Pancreas (tissue), 10 donors: ENCODE results near the gene SSTR5. TPM values are rescaled to one million over a fixed set of nuclear protein-coding genes. Genes with fewer than 3 reads are reported as not detected.
"Not testable (repeated sequence)": the region's sequence is repeated elsewhere in the genome, so short reads cannot be mapped to it uniquely, and the experiment has no call there.

Experiments
- ATAC-seq, 4 donors: fragments of 200-7000 bp; cut with Tn5 transposase; one replicate each; pipeline versions ENCODE4 v1.8.0 to v1.9.1; 2020; ENCODE audit warnings: mild to moderate bottlenecking in 4 of 4, moderate library complexity in 4 of 4
- DNase-seq, 6 donors: peaks; one replicate each; pipeline ENCODE4 v3.0.0-alpha.2; 2020
- FAIRE-seq: peaks from 2 replicates; lab custom pipeline; 2012; peaks lifted over from hg19 to GRCh38; lab: Jason Lieb, UNC
- H3K27ac ChIP-seq, 4 donors: fragments of 200-600 bp; sonication (generic); 1 replicate in 3 of 4; 2 replicates in 1 of 4; pipeline versions ENCODE4 v1.5.0 to v1.8.0; 2020
- H3K27me3 ChIP-seq, 4 donors: fragments of 200-600 bp; one replicate each; pipeline ENCODE4 v1.8.0; 2021
- H3K36me3 ChIP-seq, 3 donors: fragments of 200-600 bp; sonication (generic) in 1 of 3; one replicate each; pipeline versions ENCODE4 v1.5.0 to v1.8.0; 2020 to 2021
- H3K4me1 ChIP-seq, 3 donors: fragments of 200-600 bp; one replicate each; pipeline ENCODE4 v1.8.0; 2021
- H3K4me3 ChIP-seq, 4 donors: fragments of 200-600 bp; sonication (generic) in 2 of 4; one replicate each; pipeline versions ENCODE4 v1.5.0 to v1.8.0; 2020 to 2021
- H3K9me3 ChIP-seq, 4 donors: fragments of 200-600 bp; one replicate each; pipeline ENCODE4 v1.8.0; 2021
- CTCF ChIP-seq, 4 donors: fragments of 200-600 bp; sonication (generic) in 3 of 4; IDR thresholded peaks; one replicate each; pipeline versions ENCODE4 v1.5.0 to v1.8.0; 2021; ENCODE audit warnings: antibody characterized with exemption in 4 of 4
- WGBS, 2 donors: extraction: QIAGEN DNeasy Blood & Tissue Kit; methylation state at CpG; one replicate each; pipeline ENCODE4 v1.1.7; 2013; 5-methylcytosine and 5-hydroxymethylcytosine counted together
- intact Hi-C, 3 donors: fragments of 100-400 bp; cut with DNase I; formaldehyde crosslinking; loops; one replicate each; pipeline versions ENCODE4 v1.11.1 to v1.14.2; 2022
- polyA plus RNA-seq, 2 donors: library from polyadenylated mRNA; stranded (reverse); fragments of 200-250 nt; gene quantifications; one replicate each; pipeline ENCODE4 v1.2.3, GENCODE V29; 2013
- total RNA-seq, 6 donors: library from RNA; stranded (reverse); fragmentation: NEBNext Ultra II Directional in 4 of 6; extraction: Animal tissue kit (Norgen Biotek cat#: 25700) in 4 of 6; gene quantifications; one replicate each; pipeline versions ENCODE4 v1.2.1 to v1.2.4, GENCODE V29; 2021 to 2023
- donor health status: healthy with polysubstance abuse.
- donor health status: DM: no; HTN: no; CAD: no; lungs with moderate emphysema.
- donor health status: DM: no; HTN: no; CAD: no.
- donor health status: control.
- donor health status: control.
- donor health status: Bipolar disorder and iron deficiency.
- donor health status: DM: yes; HTN: yes; CAD: no.
- donor health status: DM: no; HTN: no; CAD: no.
- donor health status: DM: no; HTN: no; CAD: no.
- donor health status: DM: yes; HTN: yes; CAD: no.

The SSTR5 gene
- total and polyA plus RNA-seq, 8 donors, result 0.12 to 1.2 (median 0.32) TPM; not detected in 1

GRCh38 chr16:1081734-1082265 is 9.3 kb downstream of the SSTR5 start:
- intact Hi-C loops, result no loop called here
- no peak for DNase-seq
- Histone ChIP-seq H3K4me3 (no peak overlapping the region), H3K27ac (no peak overlapping the region), H3K9me3 (no peaks in the 10 kb centered on the region), H3K36me3 (no peaks in the 10 kb centered on the region), H3K4me1 (peaks cover 4 to 9% (median 8%) of the 10 kb centered on the region in 3 donors), H3K27me3 (peaks cover 0 to 34% (median 5%) of the 10 kb centered on the region in 4 donors)
- no peak for TF ChIP-seq CTCF (IDR thresholded peaks at IDR 0.05)
- no peak for ATAC-seq
- WGBS, 2 donors, result 14 to 23% methylated on average over 22 of the region's 22 CpGs
- no peak for FAIRE-seq

- no peaks in the 10 kb centered on the region for H3K36me3 ChIP-seq
- H3K4me3 ChIP-seq, result no peak overlapping the region
- peaks cover 4 to 9% (median 8%) of the 10 kb centered on the region in 3 donors for H3K4me1 ChIP-seq
- no peak for TF ChIP-seq CTCF (IDR thresholded peaks at IDR 0.05)
- no peak for ATAC-seq
- H3K27ac ChIP-seq, result no peak overlapping the region
- intact Hi-C loops, result no loop called here
- WGBS, 2 donors, result 42 to 49% methylated on average over 20 to 21 of the region's 21 CpGs
- peaks cover 0 to 36% (median 8%) of the 10 kb centered on the region in 4 donors for H3K27me3 ChIP-seq
- no peak for FAIRE-seq
- no peaks in the 10 kb centered on the region for H3K9me3 ChIP-seq
- no peak for DNase-seq
Observed at GRCh38 chr16:1082266-1082951, 9.9 kb downstream of the SSTR5 start.

- intact Hi-C loops, result no loop called here
- DNase-seq (no peak), ATAC-seq (no peak), FAIRE-seq (no peak)
- peaks cover 0 to 41% (median 10%) of the 10 kb centered on the region in 4 donors for H3K27me3 ChIP-seq
- WGBS, 2 donors, result 38 to 39% methylated on average over 26 to 34 of the region's 34 CpGs
- H3K36me3 ChIP-seq, result no peaks in the 10 kb centered on the region
- H3K9me3 ChIP-seq, result no peaks in the 10 kb centered on the region
- no peak for TF ChIP-seq CTCF (IDR thresholded peaks at IDR 0.05)
- peaks cover 4 to 7% (median 6%) of the 10 kb centered on the region in 3 donors for H3K4me1 ChIP-seq
- no peak overlapping the region for H3K4me3 ChIP-seq
- H3K27ac ChIP-seq, result no peak overlapping the region
Observed at GRCh38 chr16:1082952-1083675, 10.6 kb downstream of the SSTR5 start.

- H3K27me3 ChIP-seq, result peaks cover 0 to 52% (median 10%) of the 10 kb centered on the region in 4 donors
- ATAC-seq (no peak), FAIRE-seq (no peak), DNase-seq (no peak)
- no peak overlapping the region for H3K27ac ChIP-seq
- intact Hi-C loops, result no loop called here
- TF ChIP-seq CTCF (IDR thresholded peaks at IDR 0.05), result no peak
- H3K9me3 ChIP-seq, result no peaks in the 10 kb centered on the region
- H3K4me1 ChIP-seq, result peaks cover 0 to 4% (median 0%) of the 10 kb centered on the region in 3 donors
- H3K4me3 ChIP-seq, result no peak overlapping the region
- no peaks in the 10 kb centered on the region for H3K36me3 ChIP-seq
- WGBS, 2 donors, result 91 to 93% methylated on average over 6 of the region's 6 CpGs
Observed at GRCh38 chr16:1084971-1085370, 12.4 kb downstream of the SSTR5 start.

GRCh38 chr16:1086443-1086842 is 13.9 kb downstream of the SSTR5 start:
- H3K9me3 ChIP-seq, H3K4me1 ChIP-seq, FAIRE-seq, H3K27ac ChIP-seq, intact Hi-C loops, DNase-seq, ATAC-seq, H3K4me3 ChIP-seq, H3K36me3 ChIP-seq: not testable (repeated sequence)
- H3K27me3 ChIP-seq, result peaks cover 0 to 56% (median 10%) of the 10 kb centered on the region in 4 donors
- WGBS, 2 donors, result 73 to 82% methylated on average over 10 of the region's 10 CpGs
